Nephron progenitor cell (in vitro differentiated cells): Measurements from ENCODE around the gene HIP1R.
A peak's percentile ranks its signal among the peaks of the same experiment; 100 is the strongest.
"Not testable (repeated sequence)": the region's sequence is repeated elsewhere in the genome, so short reads cannot be mapped to it uniquely, and the experiment has no call there.

Experiments used
- DNase-seq: peaks from one replicate; pipeline ENCODE4 v3.0.0; 2021
- H3K27ac Mint-ChIP-seq: 2 replicates; pipeline ENCODE4 v1.8.0; 2021; ENCODE audit warnings: mild to moderate bottlenecking, moderate library complexity, mixed read lengths
- H3K27me3 Mint-ChIP-seq: 2 replicates; pipeline ENCODE4 v1.8.0; 2021; ENCODE audit warnings: mild to moderate bottlenecking, low read depth, mixed read lengths; ENCODE audit not compliant: poor library complexity
- H3K36me3 Mint-ChIP-seq: 2 replicates; pipeline ENCODE4 v1.8.0; 2021; ENCODE audit warnings: low read depth, mixed read lengths
- H3K4me1 Mint-ChIP-seq: 2 replicates; pipeline ENCODE4 v1.8.0; 2021; ENCODE audit warnings: mixed read lengths
- H3K4me3 Mint-ChIP-seq: 2 replicates; pipeline ENCODE4 v1.8.0; 2021; ENCODE audit warnings: mild to moderate bottlenecking, moderate library complexity, mixed read lengths
- H3K9me3 Mint-ChIP-seq: 2 replicates; pipeline ENCODE4 v1.8.0; 2021; ENCODE audit warnings: mild to moderate bottlenecking, moderate library complexity, mixed read lengths
- CTCF ChIP-seq: fragments of 200-600 bp; sonication (generic); IDR thresholded peaks from 2 replicates; pipeline ENCODE4 v1.5.0; 2021; ENCODE audit warnings: antibody characterized with exemption

The HIP1R gene

GRCh38 chr12:122793685-122794106 is 41.6 kb upstream of the HIP1R start:
- Mint-ChIP-seq H3K36me3 (no peaks in the 10 kb centered on the region), H3K4me3 (no peak overlapping the region), H3K4me1 (no peaks in the 10 kb centered on the region), H3K9me3 (no peaks in the 10 kb centered on the region), H3K27ac (no peak overlapping the region), H3K27me3 (peaks cover 8% of the 10 kb centered on the region)
- TF ChIP-seq CTCF = peak; percentile 76
- DNase-seq = peak; percentile 7

- Mint-ChIP-seq H3K9me3 (no peaks in the 10 kb centered on the region), H3K27ac (peak overlapping the region; percentile 69), H3K4me1 (no peaks in the 10 kb centered on the region), H3K27me3 (peaks cover 8% of the 10 kb centered on the region), H3K4me3 (no peak overlapping the region), H3K36me3 (no peaks in the 10 kb centered on the region)
- no peak for DNase-seq
- TF ChIP-seq CTCF = no peak
Measured at GRCh38 chr12:122795807-122796206, 39.5 kb upstream of the HIP1R start.

GRCh38 chr12:122799641-122800243 is 35.5 kb upstream of the HIP1R start:
- Mint-ChIP-seq H3K4me1 (no peaks in the 10 kb centered on the region), H3K27me3 (peaks cover 8% of the 10 kb centered on the region), H3K9me3 (no peaks in the 10 kb centered on the region), H3K36me3 (no peaks in the 10 kb centered on the region), H3K4me3 (no peak overlapping the region), H3K27ac (no peak overlapping the region)
- no peak for TF ChIP-seq CTCF
- no peak for DNase-seq

GRCh38 chr12:122803937-122804336 is 31.3 kb upstream of the HIP1R start:
- no peak overlapping the region for H3K27ac Mint-ChIP-seq
- no peaks in the 10 kb centered on the region for H3K36me3 Mint-ChIP-seq
- TF ChIP-seq CTCF = no peak
- H3K9me3 Mint-ChIP-seq = peaks cover 2% of the 10 kb centered on the region
- no peak overlapping the region for H3K4me3 Mint-ChIP-seq
- no peaks in the 10 kb centered on the region for H3K4me1 Mint-ChIP-seq
- no peak for DNase-seq
- H3K27me3 Mint-ChIP-seq = peaks cover 7% of the 10 kb centered on the region

GRCh38 chr12:122804957-122805356 is 30.3 kb upstream of the HIP1R start:
- H3K27ac Mint-ChIP-seq, DNase-seq, H3K9me3 Mint-ChIP-seq, H3K36me3 Mint-ChIP-seq, H3K4me3 Mint-ChIP-seq, H3K27me3 Mint-ChIP-seq, H3K4me1 Mint-ChIP-seq: not testable (repeated sequence)

GRCh38 chr12:122807651-122808050 is 27.6 kb upstream of the HIP1R start:
- H3K27ac Mint-ChIP-seq = no peak overlapping the region
- no peak for TF ChIP-seq CTCF
- H3K4me1 Mint-ChIP-seq = no peaks in the 10 kb centered on the region
- H3K27me3 Mint-ChIP-seq = peaks cover 7% of the 10 kb centered on the region
- no peak for DNase-seq
- H3K9me3 Mint-ChIP-seq = peaks cover 4% of the 10 kb centered on the region
- H3K36me3 Mint-ChIP-seq = no peaks in the 10 kb centered on the region
- no peak overlapping the region for H3K4me3 Mint-ChIP-seq
